Astrocyte (in vitro differentiated cells and primary cell): ENCODE results near the gene RSKR. TPM values are rescaled to one million over a fixed set of nuclear protein-coding genes. Genes with fewer than 3 reads are reported as not detected.
A peak's percentile ranks its signal among the peaks of the same experiment; 100 is the strongest.

Source experiments
- DNase-seq: peaks from one replicate; pipeline ENCODE4 v3.0.0-alpha.2; 2010; ENCODE audit warnings: low read depth
- FAIRE-seq: peaks from 2 replicates; lab custom pipeline; 2011; peaks lifted over from hg19 to GRCh38; lab: Jason Lieb, UNC
- H2AFZ ChIP-seq: 2 replicates; pipeline ENCODE4 v1.6.0; 2012; ENCODE audit warnings: low read depth, low read length, inconsistent platforms
- H3K27ac ChIP-seq: 2 replicates; pipeline ENCODE4 v1.5.1; 2011; ENCODE audit warnings: low read depth, low read length, inconsistent platforms
- H3K27me3 ChIP-seq: 2 replicates; pipeline ENCODE4 v1.6.0; 2011; ENCODE audit warnings: low read length, inconsistent platforms; ENCODE audit not compliant: insufficient read depth
- H3K36me3 ChIP-seq: 2 replicates; pipeline ENCODE4 v1.5.1; 2011; ENCODE audit warnings: low read length, inconsistent platforms; ENCODE audit not compliant: insufficient read depth
- H3K4me1 ChIP-seq: 2 replicates; pipeline ENCODE4 v1.5.1; 2011; ENCODE audit warnings: low read length, inconsistent platforms; ENCODE audit not compliant: insufficient read depth
- H3K4me2 ChIP-seq: 2 replicates; pipeline ENCODE4 v1.6.0; 2012; ENCODE audit warnings: low read length, inconsistent platforms
- H3K4me3 ChIP-seq: 2 replicates; pipeline ENCODE4 v1.5.1; 2011; ENCODE audit warnings: low read depth, mild to moderate bottlenecking, low read length, inconsistent platforms; ENCODE audit not compliant: insufficient read depth
- H3K79me2 ChIP-seq: 2 replicates; pipeline ENCODE4 v1.6.0; 2012; ENCODE audit warnings: mild to moderate bottlenecking, low read length, inconsistent platforms; ENCODE audit not compliant: insufficient read depth
- H3K9ac ChIP-seq: 2 replicates; pipeline ENCODE4 v1.6.0; 2012; ENCODE audit warnings: mild to moderate bottlenecking, low read length, inconsistent platforms
- H3K9me3 ChIP-seq: 2 replicates; pipeline ENCODE4 v1.5.1; 2012; ENCODE audit warnings: low read depth, mild to moderate bottlenecking, low read length, inconsistent platforms; ENCODE audit not compliant: insufficient read depth
- H4K20me1 ChIP-seq: 2 replicates; pipeline ENCODE4 v1.6.0; 2012; ENCODE audit warnings: low read length, inconsistent platforms; ENCODE audit not compliant: insufficient read depth
- H3K27ac Mint-ChIP-seq: one replicate; pipeline ENCODE4 v1.8.0; 2021; ENCODE audit warnings: mild to moderate bottlenecking, mixed read lengths; ENCODE audit not compliant: unreplicated experiment
- H3K27me3 Mint-ChIP-seq: one replicate; pipeline ENCODE4 v1.8.0; 2021; ENCODE audit warnings: low read depth, mixed read lengths; ENCODE audit not compliant: unreplicated experiment
- H3K36me3 Mint-ChIP-seq: one replicate; pipeline ENCODE4 v1.8.0; 2021; ENCODE audit warnings: low read depth, mixed read lengths; ENCODE audit not compliant: unreplicated experiment
- H3K4me1 Mint-ChIP-seq: one replicate; pipeline ENCODE4 v1.8.0; 2021; ENCODE audit warnings: low read depth, mixed read lengths; ENCODE audit not compliant: unreplicated experiment
- H3K4me3 Mint-ChIP-seq: one replicate; pipeline ENCODE4 v1.8.0; 2021; ENCODE audit warnings: mild to moderate bottlenecking, moderate library complexity, mixed read lengths; ENCODE audit not compliant: unreplicated experiment
- H3K9me3 Mint-ChIP-seq: one replicate; pipeline ENCODE4 v1.8.0; 2021; ENCODE audit warnings: mild to moderate bottlenecking, mixed read lengths; ENCODE audit not compliant: unreplicated experiment
- EZH2 ChIP-seq: IDR thresholded peaks from 2 replicates; pipeline ENCODE4 v1.6.1; 2012; ENCODE audit warnings: mild to moderate bottlenecking, low read length, inconsistent platforms; ENCODE audit not compliant: insufficient read depth
- total RNA-seq: library from RNA; stranded (reverse); gene quantifications from 2 replicates; pipeline ENCODE4 v1.2.1, GENCODE V29; 2021
- TF ChIP-seq, protein P1 (sequence below): IDR thresholded peaks from 2 replicates; pipeline ENCODE4 v1.5.1; 2011; ENCODE audit warnings: low read depth, mild to moderate bottlenecking, inconsistent platforms, low read length, moderate library complexity; ENCODE audit not compliant: insufficient read depth

The RSKR gene
- total RNA-seq, 1 donor from 2014 or later, result 13.5 TPM

GRCh38 chr17:28646039-28646754, 32.2 kb upstream of the RSKR start:
- H3K27ac Mint-ChIP-seq, result peak overlapping the region; percentile 66
- no peak overlapping the region for H2AFZ ChIP-seq
- peak overlapping the region; percentile 52 for H3K9ac ChIP-seq
- no peaks in the 10 kb centered on the region for H3K9me3 Mint-ChIP-seq
- H3K27me3 Mint-ChIP-seq, result no peaks in the 10 kb centered on the region
- H4K20me1 ChIP-seq, result peaks cover 32% of the 10 kb centered on the region
- peaks cover 12% of the 10 kb centered on the region for H3K4me1 Mint-ChIP-seq
- H3K27ac ChIP-seq, result peak overlapping the region; percentile 32
- no peaks in the 10 kb centered on the region for H3K9me3 ChIP-seq
- FAIRE-seq (no peak), DNase-seq (no peak)
- peak overlapping the region; percentile 77 for H3K4me3 Mint-ChIP-seq
- peaks cover 34% of the 10 kb centered on the region for H3K79me2 ChIP-seq
- H3K36me3 ChIP-seq, result peaks cover 32% of the 10 kb centered on the region
- no peak for TF ChIP-seq EZH2
- TF ChIP-seq, protein P1, sequence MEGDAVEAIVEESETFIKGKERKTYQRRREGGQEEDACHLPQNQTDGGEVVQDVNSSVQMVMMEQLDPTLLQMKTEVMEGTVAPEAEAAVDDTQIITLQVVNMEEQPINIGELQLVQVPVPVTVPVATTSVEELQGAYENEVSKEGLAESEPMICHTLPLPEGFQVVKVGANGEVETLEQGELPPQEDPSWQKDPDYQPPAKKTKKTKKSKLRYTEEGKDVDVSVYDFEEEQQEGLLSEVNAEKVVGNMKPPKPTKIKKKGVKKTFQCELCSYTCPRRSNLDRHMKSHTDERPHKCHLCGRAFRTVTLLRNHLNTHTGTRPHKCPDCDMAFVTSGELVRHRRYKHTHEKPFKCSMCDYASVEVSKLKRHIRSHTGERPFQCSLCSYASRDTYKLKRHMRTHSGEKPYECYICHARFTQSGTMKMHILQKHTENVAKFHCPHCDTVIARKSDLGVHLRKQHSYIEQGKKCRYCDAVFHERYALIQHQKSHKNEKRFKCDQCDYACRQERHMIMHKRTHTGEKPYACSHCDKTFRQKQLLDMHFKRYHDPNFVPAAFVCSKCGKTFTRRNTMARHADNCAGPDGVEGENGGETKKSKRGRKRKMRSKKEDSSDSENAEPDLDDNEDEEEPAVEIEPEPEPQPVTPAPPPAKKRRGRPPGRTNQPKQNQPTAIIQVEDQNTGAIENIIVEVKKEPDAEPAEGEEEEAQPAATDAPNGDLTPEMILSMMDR, result no peak
- H3K27me3 ChIP-seq, result no peaks in the 10 kb centered on the region
- H3K4me2 ChIP-seq, result peak overlapping the region; percentile 46
- no peak overlapping the region for H3K4me3 ChIP-seq
- peaks cover 12% of the 10 kb centered on the region for H3K4me1 ChIP-seq
- H3K36me3 Mint-ChIP-seq, result peaks cover 6% of the 10 kb centered on the region

DNA sequence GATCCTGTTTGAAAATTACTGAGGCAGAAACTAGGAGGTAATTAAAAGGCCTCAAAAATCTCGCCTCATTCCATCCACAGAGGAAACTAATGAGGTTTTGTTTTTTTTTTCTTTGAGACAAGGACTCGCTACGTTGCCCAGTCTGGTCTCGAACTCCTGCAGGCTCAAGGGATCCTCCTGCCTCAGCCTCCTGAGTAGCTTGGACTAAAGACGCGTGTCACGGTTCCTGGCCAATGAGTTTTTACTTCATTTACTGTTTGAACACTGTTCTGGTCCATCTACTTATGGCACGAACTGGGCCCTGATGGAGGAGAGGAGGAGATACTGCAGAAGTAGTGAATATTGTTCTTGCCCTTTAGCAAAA, 31.6 kb upstream of the RSKR start:
- H3K4me3 ChIP-seq, result peak overlapping the region; percentile 77
- H3K4me1 ChIP-seq, result peaks cover 12% of the 10 kb centered on the region
- H3K79me2 ChIP-seq, result peaks cover 32% of the 10 kb centered on the region
- no peaks in the 10 kb centered on the region for H3K9me3 Mint-ChIP-seq
- H3K4me2 ChIP-seq, result peak overlapping the region; percentile 98
- peaks cover 29% of the 10 kb centered on the region for H4K20me1 ChIP-seq
- TF ChIP-seq, protein P1, result no peak
- H3K36me3 ChIP-seq, result peaks cover 34% of the 10 kb centered on the region
- H3K27me3 Mint-ChIP-seq, result no peaks in the 10 kb centered on the region
- H3K36me3 Mint-ChIP-seq, result peaks cover 7% of the 10 kb centered on the region
- FAIRE-seq (no peak), DNase-seq (no peak)
- H3K4me3 Mint-ChIP-seq, result peak overlapping the region; percentile 77
- H3K9me3 ChIP-seq, result no peaks in the 10 kb centered on the region
- H3K27me3 ChIP-seq, result no peaks in the 10 kb centered on the region
- peak overlapping the region; percentile 75 for H3K27ac Mint-ChIP-seq
- H3K9ac ChIP-seq, result peak overlapping the region; percentile 82
- H3K27ac ChIP-seq, result peak overlapping the region; percentile 78
- H3K4me1 Mint-ChIP-seq, result peaks cover 12% of the 10 kb centered on the region
- H2AFZ ChIP-seq, result peak overlapping the region; percentile 83
